ENCODE measurements around the gene C1orf232. TPM values are rescaled to one million over a fixed set of nuclear protein-coding genes. Genes with fewer than 3 reads are reported as not detected.
A peak's percentile ranks its signal among the peaks of the same experiment; 100 is the strongest.

Gene C1orf232
- total and polyA plus RNA-seq, 8 donors, result not detected

DNA sequence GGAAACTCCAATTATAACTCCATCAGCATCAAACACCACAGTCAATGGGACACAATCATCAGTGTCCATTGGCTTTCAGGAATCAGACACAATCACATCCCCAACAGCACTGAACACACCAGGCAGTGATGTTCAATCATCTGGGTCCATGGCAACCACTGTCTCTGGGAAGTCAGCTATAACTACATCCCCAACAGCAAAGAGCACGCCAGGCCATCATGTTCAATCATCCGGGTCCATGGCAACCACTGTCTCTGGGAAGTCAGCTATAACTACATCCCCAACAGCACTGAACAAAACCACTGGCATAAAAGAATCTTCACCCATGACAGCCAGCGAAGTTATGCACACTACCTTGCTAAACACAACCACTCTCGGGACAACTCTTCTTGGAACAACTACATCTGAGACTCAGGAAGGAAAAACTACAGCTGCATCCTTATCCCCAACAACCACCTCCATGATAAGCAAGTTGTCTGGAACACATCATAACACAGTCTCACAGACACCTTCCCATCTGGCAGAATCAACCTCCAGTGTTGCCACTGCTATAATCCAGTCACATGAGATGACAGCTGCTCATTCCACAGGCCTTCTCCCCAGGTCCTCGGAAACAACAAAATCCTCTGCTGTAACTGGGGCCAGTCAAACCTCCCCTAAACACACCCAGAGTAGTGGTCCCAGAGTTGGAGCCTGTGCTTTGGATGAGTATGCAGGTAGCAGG is 41.5 kb upstream of the C1orf232 start:
- TF ChIP-seq, protein P1, sequence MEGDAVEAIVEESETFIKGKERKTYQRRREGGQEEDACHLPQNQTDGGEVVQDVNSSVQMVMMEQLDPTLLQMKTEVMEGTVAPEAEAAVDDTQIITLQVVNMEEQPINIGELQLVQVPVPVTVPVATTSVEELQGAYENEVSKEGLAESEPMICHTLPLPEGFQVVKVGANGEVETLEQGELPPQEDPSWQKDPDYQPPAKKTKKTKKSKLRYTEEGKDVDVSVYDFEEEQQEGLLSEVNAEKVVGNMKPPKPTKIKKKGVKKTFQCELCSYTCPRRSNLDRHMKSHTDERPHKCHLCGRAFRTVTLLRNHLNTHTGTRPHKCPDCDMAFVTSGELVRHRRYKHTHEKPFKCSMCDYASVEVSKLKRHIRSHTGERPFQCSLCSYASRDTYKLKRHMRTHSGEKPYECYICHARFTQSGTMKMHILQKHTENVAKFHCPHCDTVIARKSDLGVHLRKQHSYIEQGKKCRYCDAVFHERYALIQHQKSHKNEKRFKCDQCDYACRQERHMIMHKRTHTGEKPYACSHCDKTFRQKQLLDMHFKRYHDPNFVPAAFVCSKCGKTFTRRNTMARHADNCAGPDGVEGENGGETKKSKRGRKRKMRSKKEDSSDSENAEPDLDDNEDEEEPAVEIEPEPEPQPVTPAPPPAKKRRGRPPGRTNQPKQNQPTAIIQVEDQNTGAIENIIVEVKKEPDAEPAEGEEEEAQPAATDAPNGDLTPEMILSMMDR (IDR thresholded peaks at IDR 0.05), result no peak
- Histone ChIP-seq H3K36me3 (no peaks in the 10 kb centered on the region), H3K4me1 (no peaks in the 10 kb centered on the region), H3K27me3 (no peaks in the 10 kb centered on the region), H3K27ac (no peak overlapping the region), H3K9me3 (no peaks in the 10 kb centered on the region), H3K4me3 (no peak overlapping the region)
- FAIRE-seq (no peak), DNase-seq (no peak), ATAC-seq (peak in 1 of 4 donors; percentile 14)
- whole genome bisulfite sequencing, 2 donors, result 75 to 87% methylated on average over 5 of the region's 5 CpGs
- intact Hi-C loops (cut with DNase I), result no loop called here

DNA sequence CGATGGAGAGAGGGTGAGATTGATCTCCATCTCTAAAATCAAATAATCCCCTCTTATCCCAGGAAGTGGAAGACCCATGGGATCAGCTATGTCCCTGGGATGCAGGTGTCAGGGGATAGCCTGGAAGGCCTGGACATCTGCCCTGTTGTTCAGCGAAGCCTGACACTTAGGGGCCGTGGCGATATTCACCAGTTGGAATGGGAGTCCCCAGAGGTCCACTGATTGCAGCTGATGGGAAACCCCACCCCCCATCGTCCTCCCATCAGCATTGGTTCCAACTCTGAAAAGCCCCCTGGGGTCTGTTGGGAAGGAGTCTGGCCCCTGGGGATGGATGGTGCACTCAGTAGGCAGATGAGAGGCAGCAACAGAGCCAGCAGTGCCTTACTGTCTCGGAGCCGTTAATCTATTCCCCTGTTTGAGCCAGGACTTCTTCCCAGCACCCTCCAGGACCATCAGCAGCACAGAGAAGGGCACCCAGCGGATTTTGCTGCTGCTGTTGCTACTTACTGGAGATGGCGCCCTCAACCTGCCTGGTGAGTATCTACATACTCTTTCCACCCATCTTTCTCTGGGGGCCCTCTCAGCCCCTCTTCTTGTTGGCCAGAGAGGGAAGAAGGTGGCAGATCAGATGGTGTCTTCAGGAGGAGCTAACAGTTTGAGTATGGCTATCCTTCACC is 35.0 kb upstream of the C1orf232 start:
- no peaks in the 10 kb centered on the region for H3K27me3 ChIP-seq
- TF ChIP-seq, protein P1 (IDR thresholded peaks at IDR 0.05), result no peak
- no peak for FAIRE-seq
- H3K4me1 ChIP-seq, result no peaks in the 10 kb centered on the region
- WGBS, 2 donors, result 58 to 62% methylated on average over 9 of the region's 9 CpGs
- no peak for DNase-seq
- H3K9me3 ChIP-seq, result no peaks in the 10 kb centered on the region
- no peak for ATAC-seq
- no peaks in the 10 kb centered on the region for H3K36me3 ChIP-seq
- no peak overlapping the region for H3K4me3 ChIP-seq
- no peak overlapping the region for H3K27ac ChIP-seq
- intact Hi-C loops (cut with DNase I), result no loop called here

DNA sequence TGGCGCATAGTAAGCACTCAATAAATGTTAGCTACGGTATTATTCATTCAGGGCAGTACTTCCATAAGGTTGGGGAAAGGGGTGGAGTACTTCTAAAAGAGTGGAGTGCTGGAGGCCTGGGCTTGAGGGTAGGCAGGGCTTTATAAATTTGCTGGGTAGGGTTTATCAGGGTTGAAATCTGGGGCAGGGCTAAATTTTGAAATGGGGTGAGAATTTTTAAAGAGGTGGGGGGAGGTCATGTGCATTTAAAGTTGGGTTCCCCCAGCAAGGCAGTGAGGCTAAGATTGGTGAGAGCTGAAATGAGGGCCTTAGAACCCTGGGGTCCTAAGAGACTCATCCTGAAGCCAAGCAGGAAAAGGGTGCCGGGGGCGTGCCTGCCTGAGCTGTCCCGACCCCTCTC is 31.6 kb upstream of the C1orf232 start:
- 87 to 94% methylated on average over 5 of the region's 5 CpGs for WGBS, 2 donors
- ATAC-seq (no peak), FAIRE-seq (no peak), DNase-seq (no peak)
- H3K27ac ChIP-seq, result no peak overlapping the region
- no peaks in the 10 kb centered on the region for H3K27me3 ChIP-seq
- H3K4me1 ChIP-seq, result no peaks in the 10 kb centered on the region
- H3K36me3 ChIP-seq, result no peaks in the 10 kb centered on the region
- H3K4me3 ChIP-seq, result no peak overlapping the region
- no peaks in the 10 kb centered on the region for H3K9me3 ChIP-seq
- TF ChIP-seq, protein P1 (IDR thresholded peaks at IDR 0.05), result no peak
- intact Hi-C loops (cut with DNase I), result no loop called here

DNA sequence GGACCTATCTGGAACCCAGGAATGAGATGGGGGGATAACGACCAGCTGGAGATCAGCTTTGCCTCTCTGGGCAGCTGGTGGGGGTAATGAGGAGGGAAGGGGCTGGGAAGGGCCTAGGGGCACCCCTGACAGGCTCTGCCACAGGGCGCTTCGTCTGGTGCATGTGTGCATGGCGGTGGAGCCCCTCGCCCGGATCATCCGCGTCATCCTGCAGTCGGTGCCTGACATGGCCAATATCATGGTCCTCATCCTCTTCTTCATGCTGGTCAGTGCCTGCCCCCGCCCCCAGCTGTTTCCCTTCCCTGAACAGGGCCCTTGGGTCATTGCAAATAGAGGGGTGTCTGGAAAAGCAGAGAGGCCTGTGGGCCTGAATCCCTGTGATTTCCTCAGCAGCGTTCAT is 29.1 kb upstream of the C1orf232 start:
- DNase-seq (no peak), FAIRE-seq (no peak), ATAC-seq (no peak)
- Histone ChIP-seq H3K36me3 (no peaks in the 10 kb centered on the region), H3K27ac (no peak overlapping the region), H3K27me3 (no peaks in the 10 kb centered on the region), H3K4me1 (no peaks in the 10 kb centered on the region), H3K4me3 (no peak overlapping the region), H3K9me3 (no peaks in the 10 kb centered on the region)
- TF ChIP-seq, protein P1 (IDR thresholded peaks at IDR 0.05), result no peak
- intact Hi-C loops (cut with DNase I), result no loop called here
- 71 to 83% methylated on average over 11 of the region's 11 CpGs for WGBS, 2 donors

GRCh38 chr1:26197301-26197700 is 28.5 kb upstream of the C1orf232 start:
- TF ChIP-seq, protein P1 (IDR thresholded peaks at IDR 0.05), result no peak
- Histone ChIP-seq H3K27ac (no peak overlapping the region), H3K4me1 (no peaks in the 10 kb centered on the region), H3K27me3 (no peaks in the 10 kb centered on the region), H3K36me3 (no peaks in the 10 kb centered on the region), H3K9me3 (no peaks in the 10 kb centered on the region), H3K4me3 (no peak overlapping the region)
- intact Hi-C loops (cut with DNase I), result no loop called here
- 80 to 81% methylated on average over 3 of the region's 3 CpGs for WGBS, 2 donors
- DNase-seq (no peak), FAIRE-seq (no peak), ATAC-seq (no peak)

Measured in pancreas (tissue), 10 donors.